HG03378 (cell line): ENCODE measurements around the gene SLC24A2.

Experiments
- ATAC-seq: cut with Tn5 transposase; IDR thresholded peaks from one replicate; pipeline ENCODE4 v1.9.1; 2021; ENCODE audit warnings: mild to moderate bottlenecking, moderate library complexity; ENCODE audit not compliant: unreplicated experiment

Gene SLC24A2

DNA sequence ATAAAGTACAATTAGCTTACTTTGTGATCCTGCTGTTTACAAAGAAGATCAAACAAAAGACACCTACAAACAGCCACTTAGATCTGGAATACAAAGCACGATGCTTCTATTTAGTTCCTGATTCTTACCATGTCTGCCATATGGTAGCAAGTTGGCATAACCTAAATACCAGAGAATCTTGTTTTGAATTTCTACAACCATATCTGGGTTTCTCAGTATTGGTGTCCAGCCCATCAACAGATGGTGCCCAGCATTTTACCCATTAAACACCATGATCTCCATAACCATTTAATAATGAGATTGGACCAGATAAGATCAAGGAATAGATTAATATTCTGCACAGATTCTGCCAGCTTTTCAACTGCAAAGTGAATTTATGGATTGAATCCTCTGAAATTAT lies 29.8 kb downstream of the SLC24A2 start:
- ATAC-seq: no peak

DNA sequence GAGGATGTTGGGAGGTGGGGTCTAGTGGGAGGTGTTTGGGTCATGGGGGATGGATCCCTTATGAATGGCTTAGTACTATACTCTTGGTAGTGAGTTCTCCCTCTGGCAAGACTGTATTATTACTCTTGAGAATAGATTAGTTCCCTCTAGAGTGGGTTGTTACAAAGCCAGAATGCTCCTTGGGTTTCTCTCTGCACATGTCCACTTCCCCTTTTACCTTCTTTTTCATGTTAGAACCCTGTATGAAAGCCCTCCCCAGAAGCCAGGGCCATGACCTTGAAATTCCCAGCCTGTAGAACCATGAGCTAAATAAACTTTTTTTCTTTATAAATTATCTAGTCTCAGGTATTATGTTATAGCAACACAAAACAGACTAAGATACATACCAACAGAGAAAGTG lies 31.1 kb downstream of the SLC24A2 start:
- no peak for ATAC-seq

DNA sequence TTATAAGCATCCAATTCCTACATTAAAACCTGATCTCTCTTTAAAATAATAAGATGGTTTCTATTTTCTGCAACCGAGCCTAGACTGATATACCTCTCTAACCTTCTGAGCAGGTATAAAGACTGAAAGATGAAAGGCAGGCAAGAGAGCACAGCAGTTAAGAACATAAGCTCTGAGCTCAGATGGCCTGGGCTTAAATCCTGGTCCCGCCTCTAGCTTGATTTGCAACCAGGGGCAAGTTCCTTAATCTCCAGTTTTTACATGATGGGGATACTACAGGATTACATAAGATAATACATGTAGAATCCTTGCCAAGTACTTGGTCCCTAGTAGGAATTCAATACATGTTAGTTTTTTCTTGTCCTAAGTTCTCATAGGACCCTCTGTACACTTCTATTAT lies 33.9 kb downstream of the SLC24A2 start:
- ATAC-seq: no peak

DNA sequence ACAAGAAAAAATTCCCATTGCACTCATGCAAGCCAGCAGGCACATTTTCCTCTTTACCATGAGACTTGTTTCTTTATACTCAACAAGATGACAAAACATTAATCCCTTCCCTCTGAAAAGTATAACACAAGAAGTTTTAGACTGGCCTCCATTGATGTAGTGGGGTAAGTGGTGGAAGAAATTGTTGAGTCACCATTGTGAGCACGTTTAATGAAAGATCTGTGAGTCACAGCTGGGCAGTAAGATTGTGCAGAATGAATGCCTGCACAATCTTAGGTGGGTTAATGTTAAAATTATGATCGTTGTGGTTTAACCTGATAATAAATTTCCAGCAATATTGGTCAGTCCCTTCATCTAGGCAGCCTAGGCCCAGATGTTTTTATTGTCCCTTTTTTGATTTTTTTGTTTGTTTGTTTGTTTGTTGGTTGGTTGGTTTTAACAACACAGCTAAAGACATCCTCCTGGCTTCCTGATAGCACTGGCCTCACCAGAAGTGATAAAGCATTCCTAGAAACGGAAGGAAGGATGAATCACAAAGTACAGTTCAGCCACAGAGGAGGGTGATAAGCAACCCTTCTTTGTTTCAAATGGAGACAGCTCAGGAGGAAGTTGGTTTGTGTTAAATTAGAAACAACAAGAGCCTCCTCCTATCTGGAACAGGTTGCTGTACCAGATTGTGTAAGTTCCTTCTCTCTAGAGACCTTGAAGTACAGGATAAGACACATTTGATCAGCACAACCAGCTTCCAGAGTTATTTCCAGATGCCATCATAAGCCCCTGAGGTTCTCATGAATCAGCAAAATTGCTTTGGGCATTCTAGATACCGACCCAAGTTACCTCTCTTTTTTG lies 40.3 kb downstream of the SLC24A2 start:
- ATAC-seq: no peak

DNA sequence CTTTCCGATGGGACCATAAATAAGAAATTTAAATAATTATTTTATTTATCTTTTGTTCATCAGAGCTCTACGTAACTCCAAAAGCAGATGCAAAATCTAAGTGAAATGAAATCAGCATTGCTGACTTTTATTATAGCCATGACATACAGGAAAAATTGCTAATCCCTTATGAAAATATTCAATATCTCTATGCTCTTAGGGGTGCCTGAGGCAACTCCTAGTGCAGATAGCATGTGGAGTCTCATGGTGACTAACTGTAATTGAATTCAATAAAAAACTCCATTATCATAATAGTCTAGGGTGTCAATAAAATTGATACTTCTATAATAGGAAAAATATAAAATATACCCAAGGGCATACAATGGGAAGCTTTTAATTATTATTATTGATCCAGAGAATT lies 42.6 kb downstream of the SLC24A2 start:
- no peak for ATAC-seq

DNA sequence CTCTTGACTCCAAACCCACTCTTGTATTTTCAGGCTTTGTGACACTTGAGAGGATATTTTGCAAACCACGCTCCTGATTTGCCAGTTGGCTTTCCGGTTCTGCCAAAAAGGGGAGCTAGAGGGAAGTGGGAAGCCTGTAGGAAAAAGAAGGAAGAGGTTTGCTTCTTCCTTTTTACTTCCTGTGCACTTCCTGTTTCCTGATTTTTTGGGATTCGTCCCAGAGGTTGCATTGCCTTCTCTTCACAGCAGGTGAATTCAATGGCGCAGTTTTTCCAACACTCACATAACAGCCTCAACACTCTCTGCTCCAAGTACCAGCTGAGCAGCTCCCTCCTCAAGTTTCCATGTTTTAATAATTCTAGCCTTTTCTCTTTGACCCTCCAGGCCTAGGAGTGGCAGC lies 47.7 kb downstream of the SLC24A2 start:
- no peak for ATAC-seq
